ENCODE results near the gene AKAP8.
"Not testable (repeated sequence)": the region's sequence is repeated elsewhere in the genome, so short reads cannot be mapped to it uniquely, and the experiment has no call there.

The AKAP8 gene

GRCh38 chr19:15379083-15379998, at the start of gene AKAP8:
AKAP8 (minus strand) TSS chr19:15379787; CDS start chr19:15379731, 56 bp downstream.
- DNase-seq, result peak; percentile 98

- no peak for DNase-seq
Observed at GRCh38 chr19:15427991-15428471, 48.4 kb upstream of the AKAP8 start.

GRCh38 chr19:15427350-15427700, 47.7 kb upstream of the AKAP8 start:
- no peak for DNase-seq

- no peak for DNase-seq
Observed at GRCh38 chr19:15426485-15427349, 47.1 kb upstream of the AKAP8 start.

- DNase-seq, result no peak
Observed at GRCh38 chr19:15425321-15425950, 45.8 kb upstream of the AKAP8 start.

- no peak for DNase-seq
Observed at GRCh38 chr19:15424692-15425272, 45.2 kb upstream of the AKAP8 start.

- DNase-seq, result no peak
Observed at GRCh38 chr19:15424121-15424520, 44.5 kb upstream of the AKAP8 start.

- DNase-seq, result no peak
Observed at GRCh38 chr19:15423130-15423529, 43.5 kb upstream of the AKAP8 start.

GRCh38 chr19:15422296-15423075, 42.9 kb upstream of the AKAP8 start:
- DNase-seq, result no peak

GRCh38 chr19:15421721-15422260, 42.2 kb upstream of the AKAP8 start:
- DNase-seq, result no peak

GRCh38 chr19:15421136-15421695, 41.6 kb upstream of the AKAP8 start:
- no peak for DNase-seq

- no peak for DNase-seq
Observed at GRCh38 chr19:15419413-15420025, 39.9 kb upstream of the AKAP8 start.

- peak; percentile 98 for DNase-seq
Observed at GRCh38 chr19:15418579-15419412, 39.2 kb upstream of the AKAP8 start, which contains the start of gene AKAP8L. AKAP8L (minus strand) TSS chr19:15418988; CDS start chr19:15418923, 65 bp downstream.

GRCh38 chr19:15418231-15418578, 38.6 kb upstream of the AKAP8 start:
- no peak for DNase-seq

- DNase-seq, result no peak
Observed at GRCh38 chr19:15417699-15418098, 38.1 kb upstream of the AKAP8 start.

GRCh38 chr19:15412832-15413231, 33.2 kb upstream of the AKAP8 start:
- no peak for DNase-seq

- not testable (repeated sequence) for DNase-seq
Observed at GRCh38 chr19:15411351-15411750, 31.8 kb upstream of the AKAP8 start.

GRCh38 chr19:15404780-15405211, 25.2 kb upstream of the AKAP8 start:
- DNase-seq, result no peak

GRCh38 chr19:15404097-15404779, 24.7 kb upstream of the AKAP8 start:
- no peak for DNase-seq

Data from activated CD8-positive, alpha-beta memory T cell treated with anti-CD3 and anti-CD28 coated beads for 24 hours (primary cell).